Astrocyte (in vitro differentiated cells and primary cell): ENCODE measurements around the gene CAPN9. TPM values are rescaled to one million over a fixed set of nuclear protein-coding genes. Genes with fewer than 3 reads are reported as not detected.

Experiments
- DNase-seq: peaks from one replicate; pipeline ENCODE4 v3.0.0-alpha.2; 2010; ENCODE audit warnings: low read depth
- FAIRE-seq: peaks from 2 replicates; lab custom pipeline; 2011; peaks lifted over from hg19 to GRCh38; lab: Jason Lieb, UNC
- H2AFZ ChIP-seq: 2 replicates; pipeline ENCODE4 v1.6.0; 2012; ENCODE audit warnings: low read depth, low read length, inconsistent platforms
- H3K27ac ChIP-seq: 2 replicates; pipeline ENCODE4 v1.5.1; 2011; ENCODE audit warnings: low read depth, low read length, inconsistent platforms
- H3K27me3 ChIP-seq: 2 replicates; pipeline ENCODE4 v1.6.0; 2011; ENCODE audit warnings: low read length, inconsistent platforms; ENCODE audit not compliant: insufficient read depth
- H3K36me3 ChIP-seq: 2 replicates; pipeline ENCODE4 v1.5.1; 2011; ENCODE audit warnings: low read length, inconsistent platforms; ENCODE audit not compliant: insufficient read depth
- H3K4me1 ChIP-seq: 2 replicates; pipeline ENCODE4 v1.5.1; 2011; ENCODE audit warnings: low read length, inconsistent platforms; ENCODE audit not compliant: insufficient read depth
- H3K4me2 ChIP-seq: 2 replicates; pipeline ENCODE4 v1.6.0; 2012; ENCODE audit warnings: low read length, inconsistent platforms
- H3K4me3 ChIP-seq: 2 replicates; pipeline ENCODE4 v1.5.1; 2011; ENCODE audit warnings: low read depth, mild to moderate bottlenecking, low read length, inconsistent platforms; ENCODE audit not compliant: insufficient read depth
- H3K79me2 ChIP-seq: 2 replicates; pipeline ENCODE4 v1.6.0; 2012; ENCODE audit warnings: mild to moderate bottlenecking, low read length, inconsistent platforms; ENCODE audit not compliant: insufficient read depth
- H3K9ac ChIP-seq: 2 replicates; pipeline ENCODE4 v1.6.0; 2012; ENCODE audit warnings: mild to moderate bottlenecking, low read length, inconsistent platforms
- H3K9me3 ChIP-seq: 2 replicates; pipeline ENCODE4 v1.5.1; 2012; ENCODE audit warnings: low read depth, mild to moderate bottlenecking, low read length, inconsistent platforms; ENCODE audit not compliant: insufficient read depth
- H4K20me1 ChIP-seq: 2 replicates; pipeline ENCODE4 v1.6.0; 2012; ENCODE audit warnings: low read length, inconsistent platforms; ENCODE audit not compliant: insufficient read depth
- H3K27ac Mint-ChIP-seq: one replicate; pipeline ENCODE4 v1.8.0; 2021; ENCODE audit warnings: mild to moderate bottlenecking, mixed read lengths; ENCODE audit not compliant: unreplicated experiment
- H3K27me3 Mint-ChIP-seq: one replicate; pipeline ENCODE4 v1.8.0; 2021; ENCODE audit warnings: low read depth, mixed read lengths; ENCODE audit not compliant: unreplicated experiment
- H3K36me3 Mint-ChIP-seq: one replicate; pipeline ENCODE4 v1.8.0; 2021; ENCODE audit warnings: low read depth, mixed read lengths; ENCODE audit not compliant: unreplicated experiment
- H3K4me1 Mint-ChIP-seq: one replicate; pipeline ENCODE4 v1.8.0; 2021; ENCODE audit warnings: low read depth, mixed read lengths; ENCODE audit not compliant: unreplicated experiment
- H3K4me3 Mint-ChIP-seq: one replicate; pipeline ENCODE4 v1.8.0; 2021; ENCODE audit warnings: mild to moderate bottlenecking, moderate library complexity, mixed read lengths; ENCODE audit not compliant: unreplicated experiment
- H3K9me3 Mint-ChIP-seq: one replicate; pipeline ENCODE4 v1.8.0; 2021; ENCODE audit warnings: mild to moderate bottlenecking, mixed read lengths; ENCODE audit not compliant: unreplicated experiment
- EZH2 ChIP-seq: IDR thresholded peaks from 2 replicates; pipeline ENCODE4 v1.6.1; 2012; ENCODE audit warnings: mild to moderate bottlenecking, low read length, inconsistent platforms; ENCODE audit not compliant: insufficient read depth
- total RNA-seq: library from RNA; stranded (reverse); gene quantifications from 2 replicates; pipeline ENCODE4 v1.2.1, GENCODE V29; 2021
- TF ChIP-seq, protein P1 (sequence below): IDR thresholded peaks from 2 replicates; pipeline ENCODE4 v1.5.1; 2011; ENCODE audit warnings: low read depth, mild to moderate bottlenecking, inconsistent platforms, low read length, moderate library complexity; ENCODE audit not compliant: insufficient read depth

The CAPN9 gene
- total RNA-seq, 1 donor from 2014 or later, result not detected

GRCh38 chr1:230708631-230709580 is 38.3 kb upstream of the CAPN9 start:
- peaks cover 6% of the 10 kb centered on the region for H3K4me1 Mint-ChIP-seq
- no peak overlapping the region for H3K4me3 Mint-ChIP-seq
- peaks cover 2% of the 10 kb centered on the region for H3K36me3 Mint-ChIP-seq
- DNase-seq, result no peak
- Histone ChIP-seq H3K79me2 (no peaks in the 10 kb centered on the region), H3K27ac (no peak overlapping the region), H3K4me1 (peaks cover 5% of the 10 kb centered on the region), H3K9me3 (no peaks in the 10 kb centered on the region), H3K36me3 (no peaks in the 10 kb centered on the region), H3K4me2 (no peak overlapping the region), H3K27me3 (no peaks in the 10 kb centered on the region), H4K20me1 (no peaks in the 10 kb centered on the region), H3K4me3 (no peak overlapping the region), H3K9ac (no peak overlapping the region), H2AFZ (no peak overlapping the region)
- peak overlapping the region; percentile 38 for H3K27ac Mint-ChIP-seq
- H3K9me3 Mint-ChIP-seq, result no peaks in the 10 kb centered on the region
- no peak for FAIRE-seq
- peaks cover 36% of the 10 kb centered on the region for H3K27me3 Mint-ChIP-seq
- TF ChIP-seq, protein P1, sequence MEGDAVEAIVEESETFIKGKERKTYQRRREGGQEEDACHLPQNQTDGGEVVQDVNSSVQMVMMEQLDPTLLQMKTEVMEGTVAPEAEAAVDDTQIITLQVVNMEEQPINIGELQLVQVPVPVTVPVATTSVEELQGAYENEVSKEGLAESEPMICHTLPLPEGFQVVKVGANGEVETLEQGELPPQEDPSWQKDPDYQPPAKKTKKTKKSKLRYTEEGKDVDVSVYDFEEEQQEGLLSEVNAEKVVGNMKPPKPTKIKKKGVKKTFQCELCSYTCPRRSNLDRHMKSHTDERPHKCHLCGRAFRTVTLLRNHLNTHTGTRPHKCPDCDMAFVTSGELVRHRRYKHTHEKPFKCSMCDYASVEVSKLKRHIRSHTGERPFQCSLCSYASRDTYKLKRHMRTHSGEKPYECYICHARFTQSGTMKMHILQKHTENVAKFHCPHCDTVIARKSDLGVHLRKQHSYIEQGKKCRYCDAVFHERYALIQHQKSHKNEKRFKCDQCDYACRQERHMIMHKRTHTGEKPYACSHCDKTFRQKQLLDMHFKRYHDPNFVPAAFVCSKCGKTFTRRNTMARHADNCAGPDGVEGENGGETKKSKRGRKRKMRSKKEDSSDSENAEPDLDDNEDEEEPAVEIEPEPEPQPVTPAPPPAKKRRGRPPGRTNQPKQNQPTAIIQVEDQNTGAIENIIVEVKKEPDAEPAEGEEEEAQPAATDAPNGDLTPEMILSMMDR, result no peak
- TF ChIP-seq EZH2, result no peak

GRCh38 chr1:230709619-230710542 is 37.3 kb upstream of the CAPN9 start:
- Histone ChIP-seq H3K27ac (no peak overlapping the region), H3K9ac (no peak overlapping the region), H3K27me3 (no peaks in the 10 kb centered on the region), H4K20me1 (no peaks in the 10 kb centered on the region), H3K4me3 (no peak overlapping the region), H2AFZ (no peak overlapping the region), H3K4me1 (peaks cover 11% of the 10 kb centered on the region), H3K79me2 (no peaks in the 10 kb centered on the region), H3K9me3 (no peaks in the 10 kb centered on the region), H3K4me2 (no peak overlapping the region), H3K36me3 (no peaks in the 10 kb centered on the region)
- no peak for DNase-seq
- FAIRE-seq, result no peak
- H3K27ac Mint-ChIP-seq, result no peak overlapping the region
- H3K36me3 Mint-ChIP-seq, result peaks cover 2% of the 10 kb centered on the region
- peaks cover 14% of the 10 kb centered on the region for H3K4me1 Mint-ChIP-seq
- H3K4me3 Mint-ChIP-seq, result no peak overlapping the region
- H3K9me3 Mint-ChIP-seq, result no peaks in the 10 kb centered on the region
- TF ChIP-seq, protein P1, result no peak
- no peak for TF ChIP-seq EZH2
- H3K27me3 Mint-ChIP-seq, result peaks cover 36% of the 10 kb centered on the region
